B cell (primary cell): Measurements from ENCODE around the gene BCL2L13. TPM values are rescaled to one million over a fixed set of nuclear protein-coding genes. Genes with fewer than 3 reads are reported as not detected.
A peak's percentile ranks its signal among the peaks of the same experiment; 100 is the strongest.

Experiments used
- ATAC-seq: fragments of 200-7000 bp; cut with Tn5 transposase; one replicate; pipeline ENCODE4 v1.10.0; 2021; ENCODE audit warnings: low read depth, mild to moderate bottlenecking, moderate number of reproducible peaks, moderate library complexity
- CTCF ChIA-PET: fragments of 350-600 bp; sonication (Branson Sonifier 250); formaldehyde crosslinking; loops from one replicate; lab custom pipeline; 2021; ENCODE audit warnings: antibody characterized with exemption, inconsistent platforms; lab: Charles Lee
- POLR2A ChIA-PET: fragments of 350-600 bp; sonication (Branson Sonifier 250); formaldehyde crosslinking; loops from one replicate; lab custom pipeline; 2021; ENCODE audit warnings: antibody characterized with exemption; lab: Charles Lee
- DNase-seq: peaks from one replicate; pipeline ENCODE4 v3.0.0; 2013
- H2AFZ ChIP-seq: 2 replicates; pipeline ENCODE4 v1.6.1; 2012; ENCODE audit warnings: mild to moderate bottlenecking, low read depth, low read length; ENCODE audit not compliant: insufficient read depth, poor library complexity, severe bottlenecking
- H3K27ac ChIP-seq, 2 donors: 1 replicate in 1 of 2; 2 replicates in 1 of 2; pipeline ENCODE4 v1.5.1; 2012 to 2013; ENCODE audit warnings: low read length in 2 of 2, mild to moderate bottlenecking in 2 of 2, moderate library complexity in 1 of 2
- H3K27me3 ChIP-seq, 4 experiments: fragments of 200-600 bp in 1 of 4; sonication (generic) in 1 of 4; replicated peaks in 1 of 4; 1 replicate in 2 of 4; 2 replicates in 2 of 4; pipeline versions ENCODE4 v1.6.1 to v1.7.0; 2013 to 2016; ENCODE audit warnings: low read length in 3 of 4, mild to moderate bottlenecking in 2 of 4, mixed read lengths in 1 of 4, moderate library complexity in 1 of 4; ENCODE audit not compliant: insufficient read depth in 4 of 4, control insufficient read depth in 3 of 4; ENCODE audit errors: control extremely low read depth in 1 of 4
- H3K36me3 ChIP-seq, 2 experiments: replicated peaks in 1 of 2; 1 replicate in 1 of 2; 2 replicates in 1 of 2; pipeline versions ENCODE4 v1.6.1 to v1.7.1; 2013; ENCODE audit warnings: low read length in 1 of 2; ENCODE audit not compliant: insufficient read depth in 2 of 2, control insufficient read depth in 1 of 2; ENCODE audit errors: control extremely low read depth in 1 of 2, extremely low read depth in 1 of 2
- H3K4me1 ChIP-seq, 2 donors: fragments of 200-600 bp in 1 of 2; sonication (generic) in 1 of 2; 1 replicate in 1 of 2; 2 replicates in 1 of 2; pipeline versions ENCODE4 v1.5.1 to v1.6.1; 2013 to 2017; ENCODE audit warnings: low read length in 2 of 2; ENCODE audit not compliant: control insufficient read depth in 2 of 2, insufficient read depth in 2 of 2
- H3K4me2 ChIP-seq: replicated peaks from 2 replicates; pipeline ENCODE3; 2012; ENCODE audit warnings: mild to moderate bottlenecking, low read depth, low read length; ENCODE audit not compliant: poor library complexity, severe bottlenecking
- H3K4me3 ChIP-seq, 5 experiments: fragments of 200-600 bp in 1 of 5; sonication (generic) in 1 of 5; 1 replicate in 3 of 5; 2 replicates in 2 of 5; pipeline versions ENCODE4 v1.5.1 to v1.7.0; 2011 to 2016; ENCODE audit warnings: low read length in 4 of 5, mild to moderate bottlenecking in 4 of 5, low read depth in 2 of 5, control low read depth in 1 of 5, moderate library complexity in 1 of 5; ENCODE audit not compliant: insufficient read depth in 1 of 5; ENCODE audit errors: control extremely low read depth in 1 of 5, extremely low read depth in 1 of 5
- H3K79me2 ChIP-seq: fragments of 200-600 bp; sonication (generic); one replicate; pipeline ENCODE4 v1.6.0; 2016; ENCODE audit warnings: low read length; ENCODE audit not compliant: control insufficient read depth, insufficient read depth
- H3K9ac ChIP-seq: fragments of 200-600 bp; sonication (generic); 2 replicates; pipeline ENCODE4 v1.6.1; 2017; ENCODE audit warnings: mild to moderate bottlenecking, low read length, moderate library complexity
- H3K9me3 ChIP-seq, 3 donors: one replicate each; pipeline versions ENCODE4 v1.6.1 to v1.7.1; 2013; ENCODE audit warnings: low read length in 2 of 3; ENCODE audit not compliant: control insufficient read depth in 2 of 3, insufficient read depth in 1 of 3; ENCODE audit errors: control extremely low read depth in 1 of 3
- H4K20me1 ChIP-seq: 2 replicates; pipeline ENCODE4 v1.6.0; 2012; ENCODE audit warnings: mild to moderate bottlenecking, low read length; ENCODE audit not compliant: insufficient read depth, control insufficient read depth, poor library complexity, severe bottlenecking
- H3K27ac Mint-ChIP-seq: one replicate; pipeline ENCODE4 v1.8.0; 2021; ENCODE audit warnings: mixed read lengths
- H3K27me3 Mint-ChIP-seq: one replicate; pipeline ENCODE4 v1.8.0; 2021; ENCODE audit warnings: mixed read lengths
- H3K4me1 Mint-ChIP-seq: one replicate; pipeline ENCODE4 v1.8.0; 2021; ENCODE audit warnings: mixed read lengths
- H3K4me3 Mint-ChIP-seq: one replicate; pipeline ENCODE4 v1.8.0; 2021; ENCODE audit warnings: mixed read lengths
- H3K9me3 Mint-ChIP-seq: one replicate; pipeline ENCODE4 v1.8.0; 2022; ENCODE audit warnings: mixed read lengths; ENCODE audit not compliant: insufficient read depth
- CTCF ChIP-seq: fragments of 200-600 bp; IDR thresholded peaks from one replicate; pipeline ENCODE4 v1.8.0; 2022; ENCODE audit warnings: antibody characterized with exemption, mild to moderate bottlenecking
- EZH2 ChIP-seq: IDR thresholded peaks from 2 replicates; pipeline ENCODE4 v1.6.1; 2012; ENCODE audit warnings: borderline replicate concordance, low read depth, mild to moderate bottlenecking, moderate library complexity, low read length; ENCODE audit not compliant: insufficient read depth, poor library complexity, severe bottlenecking
- WGBS: methylation state at CpG from one replicate; pipeline ENCODE4 v1.1.5; 2013; ENCODE audit warnings: missing lambda C conversion rate; ENCODE audit not compliant: insufficient coverage; 5-methylcytosine and 5-hydroxymethylcytosine counted together
- intact Hi-C: fragments of 100-400 bp; cut with micrococcal nuclease; formaldehyde crosslinking; loops from one replicate; pipeline ENCODE4 v1.10.0; 2022
- polyA plus RNA-seq: library from polyadenylated mRNA; depleted of rRNA; stranded (reverse); fragments of >200 nt; gene quantifications from 2 replicates; pipeline ENCODE4 v1.2.3, GENCODE V29; 2012
- total RNA-seq, 2 donors: library from RNA; stranded (reverse); fragments of 120-200 nt in 1 of 2; gene quantifications; 1 replicate in 1 of 2; 2 replicates in 1 of 2; pipeline versions ENCODE4 v1.2.3 to v1.2.4, GENCODE V29; 2013 to 2022

BCL2L13 gene
- total and polyA plus RNA-seq, 2 donors (not counting 1 experiment from before 2014, with no cell fraction given) = 19.2 to 29.9 TPM

- Histone ChIP-seq H3K4me2 (peak overlapping the region; percentile 17), H3K9ac (no peak overlapping the region), H3K9me3 (no peaks in the 10 kb centered on the region), H3K27me3 (no peaks in the 10 kb centered on the region), H4K20me1 (peaks cover 19% of the 10 kb centered on the region), H3K4me3 (no peak overlapping the region), H3K4me1 (peaks cover 50 to 68% of the 10 kb centered on the region in 2 donors), H3K27ac (peak overlapping the region in 1 of 2 donors; percentile 39), H3K79me2 (peaks cover 61% of the 10 kb centered on the region), H2AFZ (no peak overlapping the region), H3K36me3 (peaks cover 0 to 3% of the 10 kb centered on the region in 2 experiments)
- Mint-ChIP-seq H3K27ac (peak overlapping the region; percentile 93), H3K27me3 (no peaks in the 10 kb centered on the region), H3K4me3 (no peak overlapping the region), H3K4me1 (peaks cover 56% of the 10 kb centered on the region), H3K9me3 (no peaks in the 10 kb centered on the region)
- CTCF ChIA-PET = interaction anchor here (1.3 to 6.6 kb wide), 2 partner anchors 15 to 306 kb away, joined by 4 to 73 read pairs; no protein-coding TSS in a partner anchor
- TF ChIP-seq EZH2 = no peak
- no peak for TF ChIP-seq CTCF
- POLR2A ChIA-PET = interaction anchor here (3.9 kb wide), 1 partner anchor 16 kb away, joined by 14 read pairs; no protein-coding TSS in a partner anchor
- ATAC-seq (no peak), DNase-seq (no peak)
- intact Hi-C loops = loop anchor here (5.0 kb wide), 1 partner anchor 232 kb away; no protein-coding TSS in a partner anchor
- 93% methylated on average over 13 of the region's 19 CpGs for WGBS
These were observed 131.9 kb downstream of the BCL2L13 start for GRCh38 chr22:17770180-17771077.
